NCI-H69 (cell line): ENCODE measurements around the gene ARSK.
A peak's percentile ranks its signal among the peaks of the same experiment; 100 is the strongest.

ENCODE experiments used
- DNase-seq: peaks from one replicate; lab custom pipeline; 2025; lab: John Stamatoyannopoulos, UW

Gene ARSK

GRCh38 chr5:95649274-95649673 lies 94.4 kb downstream of the ARSK start:
- DNase-seq = no peak

DNA sequence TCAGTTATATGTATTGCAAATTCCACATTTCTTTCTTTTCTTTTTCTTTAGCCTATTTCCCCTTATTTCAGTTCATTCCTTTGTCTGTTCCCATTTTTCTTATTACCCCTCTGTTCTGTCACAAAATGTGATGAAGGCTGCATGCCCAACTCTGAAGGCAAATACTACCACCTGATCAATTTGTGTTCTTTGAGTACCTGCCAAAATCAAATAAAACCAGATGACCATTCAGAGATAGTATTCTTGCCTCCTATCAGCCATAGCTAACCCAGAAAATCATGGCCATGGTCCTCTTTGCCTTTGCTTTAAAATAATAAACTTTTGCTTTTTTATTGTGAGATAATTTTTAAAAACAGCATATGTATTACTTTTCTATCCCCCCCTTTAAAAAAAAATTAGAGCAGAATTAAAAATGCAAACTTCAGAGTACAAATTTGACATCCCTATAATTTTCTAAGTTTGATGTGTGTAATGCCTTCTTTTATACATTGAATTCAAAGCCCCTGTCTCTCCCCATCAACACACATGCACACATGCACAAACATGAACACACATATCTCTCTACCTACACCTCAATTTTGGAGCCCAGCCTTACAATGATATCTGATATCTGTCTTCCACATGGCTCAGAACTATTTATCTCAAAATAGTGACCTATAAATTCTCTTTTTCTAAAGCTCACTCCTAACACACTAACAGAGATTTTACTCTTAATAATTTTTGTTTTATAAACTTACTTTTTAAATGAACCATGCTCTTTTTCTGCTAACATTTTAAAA lies 95.1 kb downstream of the ARSK start:
- peak; percentile 39 for DNase-seq

DNA sequence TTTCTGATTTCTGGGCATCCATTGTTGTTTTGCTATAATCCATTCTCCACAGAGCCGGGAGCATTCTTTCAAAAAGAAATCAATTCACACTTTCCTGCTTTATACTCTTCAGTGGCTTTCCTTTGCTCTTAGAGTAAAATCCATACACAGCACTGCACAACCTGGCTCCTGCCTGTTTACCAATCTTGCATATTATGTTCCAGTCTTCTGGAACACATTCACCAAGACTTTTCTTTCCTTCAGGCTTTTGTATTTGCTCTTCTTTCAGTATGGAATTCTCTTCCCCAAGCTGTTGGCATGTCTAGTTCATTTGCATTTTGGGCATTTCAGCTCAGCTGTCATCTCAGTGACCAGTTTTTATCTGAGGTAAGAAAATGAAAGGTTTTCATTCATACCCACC lies 97.9 kb downstream of the ARSK start:
- no peak for DNase-seq

- no peak for DNase-seq
Observed at GRCh38 chr5:95654196-95654595, 99.3 kb downstream of the ARSK start.
